K562 (cell line): Measurements from ENCODE around the gene GGA3. TPM values are rescaled to one million over a fixed set of nuclear protein-coding genes. Genes with fewer than 3 reads are reported as not detected.

ENCODE experiments used
- ATAC-seq: fragments of 200-7000 bp; cut with Tn5 transposase; 3 replicates; pipeline ENCODE4 v1.9.1; 2020; ENCODE audit warnings: moderate library complexity
- BruUV-seq: library from RNA; stranded (reverse); fragments of 400-500 nt; replicated peaks from 2 replicates; lab custom pipeline; 2021; lab: Mats Ljungman, UMichigan
- CTCF ChIA-PET: fragments of 300-600 bp; formaldehyde crosslinking; extraction: SDS; loops from one replicate; lab custom pipeline; 2021; ENCODE audit warnings: low intra/inter-chr PET ratio; lab: Yijun Ruan, JAX
- POLR2A ChIA-PET: fragments of 300-600, 350-650 bp; sonication (Branson Sonifier 250); formaldehyde crosslinking; extraction: SDS; loops from one replicate; lab custom pipeline; 2021; ENCODE audit warnings: antibody characterized with exemption, inconsistent platforms; lab: Yijun Ruan, JAX
- DNase-seq, 4 experiments: peaks; one replicate each; pipeline versions ENCODE4 v3.0.0 to v3.0.0-alpha.2; 2011 to 2018; ENCODE audit warnings: low spot score in 3 of 4, mixed read lengths in 3 of 4; ENCODE audit errors: extremely low read depth in 1 of 4
- FAIRE-seq: peaks from 2 replicates; lab custom pipeline; 2011; peaks lifted over from hg19 to GRCh38; lab: Jason Lieb, UNC
- H2AFZ ChIP-seq: 2 replicates; pipeline ENCODE4 v1.6.0; 2011; ENCODE audit warnings: low read depth, low read length, control low read depth, inconsistent platforms
- H3K27ac ChIP-seq: fragments of 200-600 bp; 3 replicates; pipeline ENCODE4 v1.8.0; 2011; ENCODE audit warnings: low read depth, mild to moderate bottlenecking, control low read depth, inconsistent platforms, low read length, moderate library complexity, mixed read lengths; ENCODE audit errors: extremely low read depth
- H3K27me3 ChIP-seq, 2 experiments: fragments of 300-600 bp in 1 of 2; 2 replicates in 1 of 2; 3 replicates in 1 of 2; pipeline versions ENCODE4 v1.6.0 to v1.8.0; 2011; ENCODE audit warnings: inconsistent platforms in 2 of 2, low read length in 2 of 2, mild to moderate bottlenecking in 1 of 2, mixed read lengths in 1 of 2, moderate library complexity in 1 of 2; ENCODE audit not compliant: control insufficient read depth in 2 of 2, insufficient read depth in 2 of 2
- H3K36me3 ChIP-seq: fragments of 300-600 bp; 3 replicates; pipeline ENCODE4 v1.8.0; 2011; ENCODE audit warnings: mild to moderate bottlenecking, low read length, inconsistent platforms; ENCODE audit not compliant: control insufficient read depth, insufficient read depth
- H3K4me1 ChIP-seq, 2 experiments: fragments of 200-600 bp in 1 of 2; replicated peaks in 1 of 2; 2 replicates in 1 of 2; 3 replicates in 1 of 2; pipeline versions ENCODE4 v1.5.1 to v1.8.0; 2011; ENCODE audit warnings: inconsistent platforms in 2 of 2, low read length in 2 of 2, mild to moderate bottlenecking in 1 of 2, mixed read lengths in 1 of 2, moderate library complexity in 1 of 2; ENCODE audit not compliant: control insufficient read depth in 2 of 2, insufficient read depth in 2 of 2
- H3K4me2 ChIP-seq: 2 replicates; pipeline ENCODE4 v1.6.1; 2011; ENCODE audit warnings: low read length, control low read depth, inconsistent platforms, mixed read lengths; ENCODE audit not compliant: insufficient read depth
- H3K4me3 ChIP-seq: fragments of 200-600 bp; sonication (generic), shearing (Covaris generic); 2 replicates; pipeline ENCODE4 v1.5.1; 2016; ENCODE audit warnings: control low read depth, inconsistent platforms
- H3K79me2 ChIP-seq: fragments of 200-600 bp; 3 replicates; pipeline ENCODE4 v1.8.0; 2011; ENCODE audit warnings: low read length, inconsistent platforms; ENCODE audit not compliant: control insufficient read depth, insufficient read depth
- H3K9ac ChIP-seq, 2 experiments: 2 replicates each; pipeline versions ENCODE4 v1.6.0 to v1.6.1; 2011; ENCODE audit warnings: low read depth in 2 of 2, low read length in 2 of 2, control low read depth in 1 of 2, inconsistent platforms in 1 of 2, mild to moderate bottlenecking in 1 of 2, mixed read lengths in 1 of 2; ENCODE audit not compliant: insufficient read depth in 1 of 2
- H3K9me1 ChIP-seq: one replicate; pipeline ENCODE4 v1.6.0; 2011; ENCODE audit warnings: inconsistent platforms, mild to moderate bottlenecking, low read length, moderate library complexity; ENCODE audit not compliant: control insufficient read depth, insufficient read depth
- H3K9me3 ChIP-seq: replicated peaks from 2 replicates; pipeline ENCODE4 v1.5.1; 2011; ENCODE audit warnings: low read depth, low read length, inconsistent platforms; ENCODE audit not compliant: control insufficient read depth, insufficient read depth
- H4K20me1 ChIP-seq: replicated peaks from 2 replicates; pipeline ENCODE4 v1.6.1; 2011; ENCODE audit warnings: low read length, inconsistent platforms, mixed read lengths; ENCODE audit not compliant: control insufficient read depth, insufficient read depth
- AFF4 ChIP-seq: sonication (generic); formaldehyde crosslinking; IDR thresholded peaks from 2 replicates; pipeline ENCODE4 v1.8.0; 2023; ENCODE audit warnings: mild to moderate bottlenecking, missing genetic modification reagents
- ZNF551 ChIP-seq: fragments of 250-450 bp; sonication (Bioruptor Pico); IDR thresholded peaks from 2 replicates; pipeline ENCODE4 v1.5.0; 2021; ENCODE audit warnings: mild to moderate bottlenecking, moderate library complexity
- WGBS: fragments of 100-300 bp; shearing (Covaris generic); methylation state at CpG from one replicate; pipeline ENCODE4 v1.1.6; 2016; ENCODE audit warnings: low coverage, mixed read lengths; ENCODE audit not compliant: insufficient coverage; ENCODE audit errors: missing lambda C conversion rate; 5-methylcytosine and 5-hydroxymethylcytosine counted together
- in situ Hi-C: fragments of 300-500 bp; cut with MboI; formaldehyde crosslinking; loops from 4 replicates; pipeline ENCODE4 v1.15.0; 2018; ENCODE audit warnings: inconsistent platforms, mixed read lengths
- intact Hi-C: fragments of 100-400 bp; cut with micrococcal nuclease; formaldehyde crosslinking; loops from 2 replicates; pipeline ENCODE4 v1.14.2; 2022
- polyA plus RNA-seq, 8 experiments: library from polyadenylated mRNA; depleted of rRNA in 4 of 8; stranded (reverse) in 5 of 8; unstranded in 3 of 8; fragments of >200 nt; fragmentation: Nextera tagmentation in 2 of 8; fragmentation: Illumina TruSeq in 1 of 8; extraction: Ambion mirVana in 2 of 8; extraction: Trizol in 1 of 8; gene quantifications; 2 replicates each; pipeline versions ENCODE4 v1.2.1 to v1.2.3, GENCODE V29; 2011 to 2014; ENCODE audit warnings: inconsistent platforms in 1 of 8, missing spikeins in 1 of 8
- total RNA-seq, 7 experiments: library from RNA; depleted of rRNA in 6 of 7; stranded (reverse); fragments of >200 nt in 6 of 7; fragmentation: Illumina TruSeq in 2 of 7; extraction: Trizol in 2 of 7; gene quantifications; 2 replicates each; pipeline versions ENCODE4 v1.2.1 to v1.2.3, GENCODE V29; 2011 to 2021; ENCODE audit warnings: low replicate concordance in 1 of 7

The GGA3 gene
- total and polyA plus RNA-seq, 9 of the 15 experiments (the other 6 are each of a cell fraction or from before 2014, with no cell fraction given) = 5.7 to 64.9 (median 25.4) TPM

DNA sequence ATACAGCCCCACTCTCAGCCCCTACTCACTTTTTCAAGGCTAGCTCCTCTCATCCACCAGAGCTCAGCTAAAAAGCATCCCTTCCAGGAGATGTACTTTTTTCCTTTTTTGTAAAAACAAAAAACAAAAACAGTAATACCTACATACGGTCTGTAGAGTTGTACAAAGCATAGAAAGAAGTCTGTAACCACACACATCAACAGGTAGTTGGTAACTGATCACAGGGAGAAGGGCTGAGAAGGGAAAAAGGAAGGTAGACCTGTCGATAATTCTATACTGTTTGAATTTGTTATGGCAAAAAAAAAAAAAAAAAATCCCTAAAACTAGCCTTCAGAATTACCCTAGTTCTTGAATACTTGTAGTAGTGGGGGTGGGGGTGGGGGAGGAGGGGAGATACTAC lies 27.0 kb upstream of the GGA3 start:
- POLR2A ChIA-PET = interaction anchor here (0.6 to 2.0 kb wide), 9 partner anchors 8 to 172 kb away, joined by 3 to 26 read pairs (median 5); partner anchors contain the start of gene MIF4GD
- Histone ChIP-seq H3K9me1 (no peaks in the 10 kb centered on the region), H2AFZ (no peak overlapping the region), H3K4me3 (peak overlapping the region; percentile 87), H3K79me2 (peaks cover 34% of the 10 kb centered on the region), H3K4me2 (peak overlapping the region; percentile 93), H3K27me3 (no peaks in the 10 kb centered on the region), H3K4me1 (peaks cover 2 to 16% of the 10 kb centered on the region in 2 experiments; a peak in 2 of 5 replicates), H3K27ac (peak overlapping the region; percentile 75; the same call in 2 of the 3 replicates), H3K9me3 (no peaks in the 10 kb centered on the region), H3K9ac (peak overlapping the region; percentile 86 to 100)
- intact Hi-C loops = loop anchor here (2.0 to 10.0 kb wide), 3 partner anchors 18 to 236 kb away; partner anchors contain the start of genes GRB2, LLGL2 and MIF4GD
- in situ Hi-C loops = no loop called here
- peak in 1 of 4 experiments; percentile 10 for DNase-seq
- WGBS = 3% methylated on average over 2 of the region's 2 CpGs
- CTCF ChIA-PET = no interaction called here
- BruUV-seq = no TSS peak
- TF ChIP-seq AFF4 (0 out of 2 replicates have a peak, but pooled peaks have one; percentile 10), ZNF551 (CRISPR knock-in tag) (no peak)
- TF ChIP-seq, all 486 proteins: peak for 1
- no peaks in the 10 kb centered on the region for H4K20me1 ChIP-seq
- peak; percentile 69 for FAIRE-seq
- H3K36me3 ChIP-seq = peaks cover 38% of the 10 kb centered on the region
- ATAC-seq = no peak
